Measurements from ENCODE around the gene THRB. TPM values are rescaled to one million over a fixed set of nuclear protein-coding genes. Genes with fewer than 3 reads are reported as not detected.

The THRB gene
- total and polyA plus RNA-seq, 8 donors, result 3.6 to 47.3 (median 14.5) TPM

- H3K4me1 ChIP-seq, result peaks cover 0 to 7% (median 2%) of the 10 kb centered on the region in 4 donors
- 75 to 90% (median 85%) methylated on average over 2 of the region's 2 CpGs for WGBS, 5 donors
- no peaks in the 10 kb centered on the region for H3K27me3 ChIP-seq
- intact Hi-C loops (cut with DNase I; ENCODE audit: low total_unique reads), result no loop called here
- H3K36me3 ChIP-seq, result no peaks in the 10 kb centered on the region
- no peak overlapping the region for H3K27ac ChIP-seq
- no peak overlapping the region for H3K4me3 ChIP-seq
- TF ChIP-seq POLR2AphosphoS5 (IDR thresholded peaks at IDR 0.05) (no peak), CTCF (IDR thresholded peaks at IDR 0.05) (no peak), EP300 (IDR thresholded peaks at IDR 0.05) (no peak), POLR2A (IDR thresholded peaks at IDR 0.05) (no peak)
- DNase-seq, result no peak
- H3K9me3 ChIP-seq, result no peaks in the 10 kb centered on the region
Observed at GRCh38 chr3:24165603-24165982, 329.1 kb downstream of the THRB start.

- peaks cover 0 to 7% (median 2%) of the 10 kb centered on the region in 4 donors for H3K4me1 ChIP-seq
- H3K27me3 ChIP-seq, result no peaks in the 10 kb centered on the region
- intact Hi-C loops (cut with DNase I; ENCODE audit: low total_unique reads), result no loop called here
- no peak overlapping the region for H3K4me3 ChIP-seq
- no peak overlapping the region for H3K27ac ChIP-seq
- peak in 1 of 2 donors; percentile 9 for DNase-seq
- H3K36me3 ChIP-seq, result no peaks in the 10 kb centered on the region
- 84 to 91% (median 89%) methylated on average over 14 of the region's 14 CpGs for WGBS, 5 donors
- TF ChIP-seq EP300 (IDR thresholded peaks at IDR 0.05) (no peak), POLR2A (IDR thresholded peaks at IDR 0.05) (no peak), POLR2AphosphoS5 (IDR thresholded peaks at IDR 0.05) (no peak), CTCF (IDR thresholded peaks at IDR 0.05) (no peak)
- no peaks in the 10 kb centered on the region for H3K9me3 ChIP-seq
Observed at GRCh38 chr3:24164967-24165602, 329.6 kb downstream of the THRB start.

GRCh38 chr3:24162929-24163328, 331.7 kb downstream of the THRB start:
- no peak overlapping the region for H3K27ac ChIP-seq
- intact Hi-C loops (cut with DNase I; ENCODE audit: low total_unique reads), result no loop called here
- H3K9me3 ChIP-seq, result no peaks in the 10 kb centered on the region
- peaks cover 0 to 7% (median 2%) of the 10 kb centered on the region in 4 donors for H3K4me1 ChIP-seq
- H3K27me3 ChIP-seq, result no peaks in the 10 kb centered on the region
- no peak for TF ChIP-seq POLR2AphosphoS5 (IDR thresholded peaks at IDR 0.05)
- no peak for TF ChIP-seq EP300 (IDR thresholded peaks at IDR 0.05)
- TF ChIP-seq POLR2A (IDR thresholded peaks at IDR 0.05), result no peak
- no peak for TF ChIP-seq CTCF (IDR thresholded peaks at IDR 0.05)
- H3K4me3 ChIP-seq, result no peak overlapping the region
- no peaks in the 10 kb centered on the region for H3K36me3 ChIP-seq
- WGBS, 5 donors, result 75 to 85% (median 81%) methylated on average over 3 of the region's 3 CpGs
- DNase-seq, result no peak

GRCh38 chr3:24161841-24162240, 332.8 kb downstream of the THRB start:
- Histone ChIP-seq H3K4me1 (peaks cover 0 to 4% (median under 1%) of the 10 kb centered on the region in 4 donors), H3K27ac (no peak overlapping the region), H3K9me3 (no peaks in the 10 kb centered on the region), H3K4me3 (no peak overlapping the region), H3K36me3 (no peaks in the 10 kb centered on the region), H3K27me3 (no peaks in the 10 kb centered on the region)
- DNase-seq, result no peak
- intact Hi-C loops (cut with DNase I; ENCODE audit: low total_unique reads), result no loop called here
- 44 to 69% (median 62%) methylated on average over 7 of the region's 7 CpGs for WGBS, 5 donors
- TF ChIP-seq POLR2A (IDR thresholded peaks at IDR 0.05), result no peak
- TF ChIP-seq CTCF (IDR thresholded peaks at IDR 0.05), result no peak
- no peak for TF ChIP-seq EP300 (IDR thresholded peaks at IDR 0.05)
- TF ChIP-seq POLR2AphosphoS5 (IDR thresholded peaks at IDR 0.05), result no peak
